ENCODE measurements around the gene GRB10.

The GRB10 gene

DNA sequence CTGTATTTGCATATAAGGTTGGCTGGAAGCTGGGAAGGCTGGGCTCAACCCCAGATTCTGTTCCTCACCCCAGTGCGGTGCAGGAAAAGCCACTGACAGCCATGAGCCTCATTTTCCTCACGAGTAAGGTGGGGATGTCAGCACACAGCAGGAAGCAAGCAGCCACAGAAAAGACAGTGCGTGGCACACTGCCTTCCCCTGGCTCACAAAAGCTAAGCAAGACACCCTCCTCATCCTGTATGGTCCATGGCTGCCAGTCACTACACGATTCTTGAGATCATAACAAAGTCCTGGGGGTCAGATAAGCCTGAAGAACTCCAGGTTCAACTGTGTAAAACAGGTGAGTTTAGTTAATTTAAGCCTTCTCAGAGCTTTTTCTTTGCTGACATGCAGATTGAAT is 188.6 kb downstream of the GRB10 start:
- no peaks in the 10 kb centered on the region for H3K36me3 ChIP-seq (ENCODE audit: control insufficient read depth, insufficient read depth, low read length)

GRCh38 chr7:50592940-50593339 is 189.8 kb downstream of the GRB10 start:
- no peaks in the 10 kb centered on the region for H3K36me3 ChIP-seq (ENCODE audit: control insufficient read depth, insufficient read depth, low read length)
- no peaks in the 10 kb centered on the region for H3K79me2 ChIP-seq
- no peak overlapping the region for H3K4me3 ChIP-seq (ENCODE audit: low read depth, low read length)
- no peak overlapping the region for H3K9ac ChIP-seq
- H3K27me3 ChIP-seq (ENCODE audit: control insufficient read depth, insufficient read depth, low read length): no peaks in the 10 kb centered on the region
- TF ChIP-seq, protein P1, sequence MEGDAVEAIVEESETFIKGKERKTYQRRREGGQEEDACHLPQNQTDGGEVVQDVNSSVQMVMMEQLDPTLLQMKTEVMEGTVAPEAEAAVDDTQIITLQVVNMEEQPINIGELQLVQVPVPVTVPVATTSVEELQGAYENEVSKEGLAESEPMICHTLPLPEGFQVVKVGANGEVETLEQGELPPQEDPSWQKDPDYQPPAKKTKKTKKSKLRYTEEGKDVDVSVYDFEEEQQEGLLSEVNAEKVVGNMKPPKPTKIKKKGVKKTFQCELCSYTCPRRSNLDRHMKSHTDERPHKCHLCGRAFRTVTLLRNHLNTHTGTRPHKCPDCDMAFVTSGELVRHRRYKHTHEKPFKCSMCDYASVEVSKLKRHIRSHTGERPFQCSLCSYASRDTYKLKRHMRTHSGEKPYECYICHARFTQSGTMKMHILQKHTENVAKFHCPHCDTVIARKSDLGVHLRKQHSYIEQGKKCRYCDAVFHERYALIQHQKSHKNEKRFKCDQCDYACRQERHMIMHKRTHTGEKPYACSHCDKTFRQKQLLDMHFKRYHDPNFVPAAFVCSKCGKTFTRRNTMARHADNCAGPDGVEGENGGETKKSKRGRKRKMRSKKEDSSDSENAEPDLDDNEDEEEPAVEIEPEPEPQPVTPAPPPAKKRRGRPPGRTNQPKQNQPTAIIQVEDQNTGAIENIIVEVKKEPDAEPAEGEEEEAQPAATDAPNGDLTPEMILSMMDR (IDR thresholded peaks at IDR 0.05): no peak
- H3K4me1 ChIP-seq: no peaks in the 10 kb centered on the region
- H3K4me2 ChIP-seq (ENCODE audit: low read length): no peak overlapping the region
- no peaks in the 10 kb centered on the region for H3K9me3 ChIP-seq (ENCODE audit: control insufficient read depth, low read length)
- no peak overlapping the region for H2AFZ ChIP-seq
- no peak overlapping the region for H3K27ac ChIP-seq

More for the DNA sequence above, 188.6 kb downstream of the GRB10 start:
- Histone ChIP-seq H3K4me3 (ENCODE audit: low read depth, low read length) (no peak overlapping the region), H3K27me3 (ENCODE audit: control insufficient read depth, insufficient read depth, low read length) (no peaks in the 10 kb centered on the region), H3K9me3 (ENCODE audit: control insufficient read depth, low read length) (no peaks in the 10 kb centered on the region), H3K9ac (no peak overlapping the region), H3K27ac (no peak overlapping the region), H2AFZ (no peak overlapping the region), H3K4me1 (no peaks in the 10 kb centered on the region), H3K79me2 (no peaks in the 10 kb centered on the region), H3K4me2 (ENCODE audit: low read length) (no peak overlapping the region)
- TF ChIP-seq, protein P1 (IDR thresholded peaks at IDR 0.05): no peak

DNA sequence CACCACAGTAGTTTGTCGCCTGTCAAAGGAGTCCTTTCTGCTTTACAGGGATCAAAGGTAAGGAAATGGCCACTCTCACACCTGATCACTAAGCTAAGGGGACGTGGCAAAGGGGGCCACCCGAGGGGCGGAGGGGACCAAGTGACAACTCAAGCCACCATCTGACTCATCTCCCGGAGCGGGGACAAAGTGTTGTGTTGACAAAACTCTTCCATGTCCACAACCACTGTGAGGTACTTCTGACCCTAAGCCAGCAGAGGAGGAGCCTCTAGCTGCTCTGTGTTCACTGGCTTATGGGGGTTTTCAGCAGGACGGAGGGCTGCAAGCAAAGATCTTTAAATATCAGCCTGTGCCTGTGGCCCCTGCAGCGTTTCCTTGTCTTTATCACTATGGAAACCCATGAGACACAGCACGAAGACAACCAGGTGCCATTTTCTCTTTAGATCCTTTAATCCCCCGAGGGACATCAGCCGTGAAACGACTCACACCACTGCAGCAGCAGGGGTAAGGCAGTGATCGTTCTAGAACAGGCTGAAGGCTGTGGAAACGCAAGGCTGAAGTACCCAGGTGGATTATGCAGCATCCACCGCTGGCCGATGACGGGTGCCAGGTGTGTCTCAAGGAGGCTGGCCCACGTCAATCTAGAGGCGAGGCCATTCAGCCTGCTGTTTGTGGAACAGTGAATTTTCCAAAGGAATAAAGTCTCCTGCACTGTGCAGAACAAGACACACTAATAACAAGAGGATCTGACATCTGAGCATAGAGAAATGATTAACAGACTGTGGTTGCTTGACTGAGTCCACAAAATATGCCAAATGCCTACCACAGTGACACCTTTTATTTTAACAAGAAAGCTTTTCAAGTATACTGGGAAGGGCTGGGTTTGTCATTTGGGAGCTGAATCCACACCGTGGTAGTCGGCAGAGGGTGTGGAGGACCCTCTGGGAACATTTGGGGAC is 190.9 kb downstream of the GRB10 start:
- no peak overlapping the region for H3K27ac ChIP-seq
- H3K4me2 ChIP-seq (ENCODE audit: low read length): no peak overlapping the region
- no peaks in the 10 kb centered on the region for H3K9me3 ChIP-seq (ENCODE audit: control insufficient read depth, low read length)
- H3K4me3 ChIP-seq (ENCODE audit: low read depth, low read length): no peak overlapping the region
- H3K36me3 ChIP-seq (ENCODE audit: control insufficient read depth, insufficient read depth, low read length): no peaks in the 10 kb centered on the region
- no peak overlapping the region for H2AFZ ChIP-seq
- no peaks in the 10 kb centered on the region for H3K4me1 ChIP-seq
- H3K27me3 ChIP-seq (ENCODE audit: control insufficient read depth, insufficient read depth, low read length): no peaks in the 10 kb centered on the region
- H3K79me2 ChIP-seq: no peaks in the 10 kb centered on the region
- H3K9ac ChIP-seq: no peak overlapping the region
- TF ChIP-seq, protein P1 (IDR thresholded peaks at IDR 0.05): no peak

GRCh38 chr7:50591098-50591479 is 191.6 kb downstream of the GRB10 start:
- H2AFZ ChIP-seq: no peak overlapping the region
- no peak overlapping the region for H3K4me2 ChIP-seq (ENCODE audit: low read length)
- no peaks in the 10 kb centered on the region for H3K9me3 ChIP-seq (ENCODE audit: control insufficient read depth, low read length)
- no peaks in the 10 kb centered on the region for H3K4me1 ChIP-seq
- no peaks in the 10 kb centered on the region for H3K27me3 ChIP-seq (ENCODE audit: control insufficient read depth, insufficient read depth, low read length)
- no peak overlapping the region for H3K4me3 ChIP-seq (ENCODE audit: low read depth, low read length)
- no peak overlapping the region for H3K9ac ChIP-seq
- H3K27ac ChIP-seq: no peak overlapping the region
- no peaks in the 10 kb centered on the region for H3K36me3 ChIP-seq (ENCODE audit: control insufficient read depth, insufficient read depth, low read length)
- TF ChIP-seq, protein P1 (IDR thresholded peaks at IDR 0.05): no peak
- no peaks in the 10 kb centered on the region for H3K79me2 ChIP-seq
